Activated CD4-positive, alpha-beta T cell treated with anti-CD3 and anti-CD28 coated beads, Interleukin-10, Interleukin-2, amounts not matched to agents 100 ng/mL and 50 ng/mL, durations not matched to agents 16 hours and 8 hours (primary cell): Measurements from ENCODE around the gene ADAMTSL2.
"Not testable (repeated sequence)": the region's sequence is repeated elsewhere in the genome, so short reads cannot be mapped to it uniquely, and the experiment has no call there.

Source experiments
- DNase-seq: peaks from one replicate; pipeline ENCODE4 v3.0.0-alpha.2; 2020

ADAMTSL2 gene

GRCh38 chr9:133560944-133561343 is 26.4 kb downstream of the ADAMTSL2 start:
- no peak for DNase-seq

GRCh38 chr9:133561976-133562554 is 27.6 kb downstream of the ADAMTSL2 start:
- DNase-seq: no peak

GRCh38 chr9:133562611-133563290 is 28.2 kb downstream of the ADAMTSL2 start:
- no peak for DNase-seq

- no peak for DNase-seq
Observed at GRCh38 chr9:133563291-133563796, 28.8 kb downstream of the ADAMTSL2 start.

GRCh38 chr9:133563814-133564213 is 29.3 kb downstream of the ADAMTSL2 start:
- DNase-seq: not testable (repeated sequence)

GRCh38 chr9:133564451-133565116 is 30.1 kb downstream of the ADAMTSL2 start:
- no peak for DNase-seq

- DNase-seq: no peak
Observed at GRCh38 chr9:133566382-133566781, 31.9 kb downstream of the ADAMTSL2 start.

- DNase-seq: no peak
Observed at GRCh38 chr9:133566817-133567216, 32.3 kb downstream of the ADAMTSL2 start.

- no peak for DNase-seq
Observed at GRCh38 chr9:133568186-133568585, 33.7 kb downstream of the ADAMTSL2 start.

- DNase-seq: no peak
Observed at GRCh38 chr9:133569121-133569785, 34.7 kb downstream of the ADAMTSL2 start.

- no peak for DNase-seq
Observed at GRCh38 chr9:133569891-133570690, 35.6 kb downstream of the ADAMTSL2 start.

- no peak for DNase-seq
Observed at GRCh38 chr9:133570691-133571080, 36.2 kb downstream of the ADAMTSL2 start.

GRCh38 chr9:133571391-133571890 is 36.9 kb downstream of the ADAMTSL2 start:
- DNase-seq: no peak

- no peak for DNase-seq
Observed at GRCh38 chr9:133571896-133572595, 37.5 kb downstream of the ADAMTSL2 start.

GRCh38 chr9:133572821-133573361 is 38.4 kb downstream of the ADAMTSL2 start:
- no peak for DNase-seq

- DNase-seq: no peak
Observed at GRCh38 chr9:133573791-133574515, 39.4 kb downstream of the ADAMTSL2 start.

GRCh38 chr9:133574771-133575170 is 40.3 kb downstream of the ADAMTSL2 start:
- no peak for DNase-seq

GRCh38 chr9:133575186-133576030 is 40.9 kb downstream of the ADAMTSL2 start:
- no peak for DNase-seq

GRCh38 chr9:133576031-133576874 is 41.7 kb downstream of the ADAMTSL2 start:
- no peak for DNase-seq
